Stimulated activated CD4-positive, alpha-beta T cell treated with anti-CD3 and anti-CD28 coated beads, Interleukin-15, amount 100 ng/mL, for 48 hours (primary cell): ENCODE measurements around the gene CD8B2.
A peak's percentile ranks its signal among the peaks of the same experiment; 100 is the strongest.
"Not testable (repeated sequence)": the region's sequence is repeated elsewhere in the genome, so short reads cannot be mapped to it uniquely, and the experiment has no call there.

Experiments
- DNase-seq, 2 donors: peaks; one replicate each; pipeline ENCODE4 v3.0.0-alpha.2; 2020; ENCODE audit warnings: low read depth in 2 of 2

The CD8B2 gene

DNA sequence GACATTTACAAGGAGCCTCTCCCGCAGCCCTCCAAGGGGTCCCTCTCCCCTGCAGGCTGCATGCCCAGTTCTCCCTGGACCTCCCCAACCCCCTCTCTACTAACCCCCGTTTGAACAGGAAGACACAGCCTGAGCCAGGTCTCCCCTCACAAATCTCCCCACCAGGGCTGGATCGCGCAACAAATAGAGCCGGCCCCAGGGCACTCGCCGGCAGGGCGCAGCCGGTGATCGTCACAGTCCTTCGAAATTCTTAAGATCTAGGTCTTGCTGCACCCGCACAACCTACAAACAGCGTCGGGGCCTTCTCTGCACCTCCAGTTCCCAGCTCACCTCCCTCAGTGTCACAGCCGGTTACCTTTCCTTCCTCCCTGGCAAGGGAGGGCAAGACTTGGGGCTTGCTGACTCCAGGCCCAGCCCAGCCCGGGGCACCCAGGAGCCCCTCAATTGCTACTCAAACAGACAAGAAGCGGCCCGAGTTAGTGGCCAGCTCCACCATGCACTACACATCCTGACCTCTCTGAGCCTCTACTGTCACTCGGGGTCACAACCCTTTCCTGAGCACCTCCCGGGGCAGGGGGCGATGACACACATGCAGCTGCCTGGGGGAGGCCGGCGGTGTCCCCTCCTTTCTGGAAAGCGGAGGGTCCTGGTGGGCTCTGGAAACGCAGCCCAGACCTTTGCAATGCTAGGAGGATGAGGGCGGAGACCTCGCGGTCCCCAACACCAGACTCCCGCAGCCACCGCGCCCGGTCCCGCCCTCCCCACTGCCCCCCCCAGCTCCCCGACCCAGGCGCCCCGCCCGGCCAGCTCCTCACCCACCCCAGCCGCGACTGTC lies at the start of gene CD8B2:
TSS of gene CD8B2 (plus strand) at position 814 of the 835 bp plus-strand sequence. CDS start 63 bp downstream, outside the sequence.
- not testable (repeated sequence) for DNase-seq

DNA sequence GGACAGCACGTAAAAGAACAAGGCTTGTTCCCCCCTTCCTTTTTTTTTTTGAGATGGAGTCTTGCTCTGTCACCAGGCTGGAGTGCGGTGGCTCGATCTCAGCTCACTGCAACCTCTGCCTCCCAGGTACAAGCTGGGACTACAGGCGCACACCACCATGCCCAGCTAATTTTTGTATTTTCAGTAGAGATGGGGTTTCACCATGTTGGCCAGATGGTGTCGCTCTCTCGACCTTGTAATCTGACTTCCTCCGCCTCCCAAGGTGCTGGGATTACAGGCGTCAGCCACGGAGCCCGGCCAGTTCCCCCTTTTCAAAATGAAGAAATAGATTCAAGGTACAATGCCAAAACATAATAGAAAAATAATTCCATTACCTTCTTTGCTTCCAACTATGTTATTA lies 25.3 kb upstream of the CD8B2 start:
- peak in 1 of 2 donors; percentile 4 for DNase-seq

DNA sequence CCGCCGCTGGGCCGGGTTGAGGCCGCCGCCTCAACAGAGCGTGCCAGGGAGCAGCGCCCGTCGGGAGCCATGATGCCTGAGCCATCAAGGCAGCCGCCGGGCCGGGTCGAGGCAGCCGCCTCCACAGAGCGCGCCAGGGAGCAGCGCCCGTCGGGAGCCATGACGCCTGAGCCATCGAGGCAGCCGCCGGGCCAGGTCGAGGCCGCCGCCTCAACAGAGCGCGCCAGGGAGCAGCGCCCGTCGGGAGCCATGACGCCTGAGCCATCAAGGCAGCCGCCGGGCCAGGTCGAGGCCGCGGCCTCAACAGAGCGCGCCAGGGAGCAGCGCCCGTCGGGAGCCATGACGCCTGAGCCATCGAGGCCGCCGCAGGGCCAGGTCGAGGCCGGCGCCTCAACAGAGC lies 19.6 kb upstream of the CD8B2 start:
- DNase-seq, result not testable (repeated sequence)

DNA sequence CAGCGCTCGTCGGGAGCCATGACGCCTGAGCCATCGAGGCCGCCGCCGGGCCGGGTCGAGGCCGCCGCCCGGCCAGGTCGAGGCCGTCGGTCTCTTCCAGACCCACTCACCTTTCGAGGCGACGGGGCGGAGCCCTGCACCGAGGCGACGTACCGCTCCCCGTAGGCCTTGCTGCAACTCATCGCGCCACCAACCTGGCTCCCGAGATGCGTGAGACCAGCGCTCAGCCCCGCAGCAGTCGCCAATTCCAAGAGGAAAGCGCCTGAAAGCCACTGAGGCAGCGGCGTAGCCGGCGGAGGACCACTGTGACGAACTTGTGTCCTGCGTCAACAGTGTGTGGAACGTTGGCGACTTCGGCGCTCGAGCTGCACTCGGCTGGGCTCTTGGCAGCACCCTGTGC lies 19.1 kb upstream of the CD8B2 start, which contains the start of gene RGPD3:
TSS of gene RGPD3 (minus strand) at position 307 of the 400 bp plus-strand sequence. CDS start at position 182, 125 bp downstream.
- DNase-seq, result not testable (repeated sequence)

DNA sequence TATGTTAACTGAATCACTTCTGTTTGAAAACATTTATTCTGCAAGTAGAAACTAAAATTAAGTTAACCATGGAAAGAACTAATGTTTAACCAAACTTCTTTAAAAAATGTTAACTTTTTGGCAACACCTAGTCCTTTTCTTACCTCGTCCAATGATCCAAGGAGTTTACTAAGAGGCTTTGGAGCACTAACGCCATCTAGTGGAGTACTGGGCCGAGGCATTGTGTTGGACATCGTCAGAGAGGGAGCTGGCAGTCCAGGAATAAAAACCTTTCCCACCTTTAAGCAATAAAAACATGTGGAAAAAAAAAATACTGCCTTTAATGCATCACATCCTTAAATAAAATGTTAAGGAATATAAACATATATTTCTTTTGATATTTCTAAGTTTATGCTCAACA lies 16.5 kb upstream of the CD8B2 start:
- peak; percentile 12 to 38 for DNase-seq

DNA sequence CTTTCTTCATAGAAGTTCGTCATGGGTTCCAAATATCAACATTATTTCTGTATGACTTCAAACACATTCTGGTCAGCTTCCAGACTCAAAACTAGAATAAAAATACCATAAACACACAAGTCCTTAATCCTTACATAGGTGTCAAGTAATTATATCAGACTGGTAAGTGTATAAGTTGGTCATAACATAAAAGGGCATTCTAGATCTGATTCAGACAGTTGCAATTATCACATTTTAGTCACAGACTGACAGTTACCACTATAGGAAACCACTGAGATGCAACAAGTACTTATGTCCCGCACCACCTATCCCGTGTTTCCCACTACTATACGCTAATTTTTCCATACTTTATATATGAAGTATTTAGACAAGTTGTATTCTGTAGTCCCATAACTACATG lies 9.5 kb upstream of the CD8B2 start:
- DNase-seq, result not testable (repeated sequence)

DNA sequence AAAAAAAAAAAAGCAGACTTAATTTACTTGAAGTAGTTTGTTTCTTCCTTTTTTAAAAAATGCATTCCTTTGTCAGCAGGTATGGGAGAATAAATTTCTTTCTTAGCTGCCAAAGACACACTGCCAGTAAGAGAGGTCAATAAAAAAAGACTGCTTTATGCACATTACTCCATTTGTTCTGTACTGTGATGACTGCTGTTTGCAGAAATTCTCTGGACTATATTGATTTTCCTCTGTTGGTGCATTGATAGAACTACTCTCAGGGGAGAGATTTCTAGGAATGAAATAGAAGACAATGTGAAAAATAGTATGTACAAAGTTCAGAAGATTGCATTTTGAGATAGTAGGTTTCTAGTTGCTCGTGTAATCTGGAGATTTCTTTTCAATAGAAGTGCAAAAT lies 7.6 kb upstream of the CD8B2 start:
- DNase-seq, result not testable (repeated sequence)

DNA sequence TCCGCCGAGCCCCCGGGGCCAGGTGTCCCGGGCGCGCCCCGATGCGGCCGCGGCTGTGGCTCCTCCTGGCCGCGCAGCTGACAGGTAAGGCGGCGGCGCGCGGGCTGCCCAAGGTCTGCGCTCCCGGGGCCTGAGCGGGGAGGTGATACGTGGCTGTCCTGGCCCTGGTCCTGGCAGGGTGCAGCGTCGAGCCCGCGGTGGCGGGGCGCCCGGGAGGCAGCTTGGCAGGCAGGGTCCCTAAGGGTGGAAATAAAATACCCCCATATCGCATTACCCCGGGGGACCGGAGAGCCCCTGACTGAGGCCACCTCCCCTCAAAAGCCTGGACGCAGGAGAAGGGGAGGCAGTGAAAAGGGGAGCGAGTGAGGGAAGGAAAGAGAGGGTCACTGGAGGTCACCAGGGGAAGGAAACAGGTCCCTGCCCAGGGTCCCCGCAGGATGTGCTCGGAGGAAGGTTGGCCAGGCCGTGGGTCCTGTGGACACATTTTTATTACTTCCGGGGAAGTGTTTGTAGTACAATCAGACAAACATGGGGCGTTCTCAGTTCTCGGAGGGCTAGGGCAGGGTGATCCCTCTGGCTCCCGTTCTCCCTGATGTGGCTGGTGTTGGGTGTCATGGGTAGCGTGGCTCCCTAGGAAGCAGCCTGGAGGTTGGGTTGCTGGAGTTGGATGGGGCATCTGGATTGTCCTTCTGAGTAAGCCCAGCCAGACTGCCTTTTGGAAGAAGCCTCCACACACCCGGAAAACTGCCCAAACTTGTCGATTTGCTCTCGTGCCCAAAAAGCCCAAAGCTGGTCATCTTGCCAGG lies 425 bp downstream of the CD8B2 start:
- not testable (repeated sequence) for DNase-seq

DNA sequence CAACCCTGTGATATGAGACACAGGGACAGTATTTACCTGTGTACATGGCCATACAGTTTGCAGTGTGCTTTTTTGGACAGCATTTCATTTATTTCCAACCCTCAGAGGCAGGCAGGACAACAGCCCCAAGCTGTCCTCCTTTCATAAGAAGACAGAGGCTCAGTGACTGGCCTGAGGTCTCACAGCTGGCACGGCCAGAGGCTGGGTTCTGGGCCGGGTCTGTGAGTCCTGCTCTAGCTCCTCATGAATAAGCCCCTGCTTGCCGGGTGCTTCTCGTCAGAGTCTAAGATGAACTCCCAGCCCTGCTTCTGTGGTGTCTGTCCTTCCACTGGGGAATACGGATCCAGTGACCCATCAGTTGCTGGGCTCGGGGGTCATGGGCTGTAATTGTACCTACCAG lies 2.5 kb downstream of the CD8B2 start:
- not testable (repeated sequence) for DNase-seq

DNA sequence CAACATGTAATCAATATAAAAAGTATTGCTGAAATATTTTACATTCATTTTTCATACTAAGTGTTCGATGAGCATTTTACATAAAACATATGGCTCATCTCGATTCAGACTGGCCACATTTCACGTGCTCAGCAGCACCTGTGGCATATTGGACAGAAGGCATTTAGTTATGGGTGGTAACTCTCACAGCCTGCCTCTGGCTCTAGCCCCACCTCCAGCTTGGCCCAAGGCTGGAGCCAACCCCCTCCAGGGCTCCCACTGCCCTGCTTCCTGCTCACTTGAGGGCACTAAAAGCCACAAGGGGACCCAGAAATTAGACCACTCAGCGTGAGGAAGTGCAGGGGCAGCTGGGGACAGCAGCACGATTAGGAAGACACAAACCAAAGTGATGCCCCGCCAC lies 5.2 kb downstream of the CD8B2 start:
- DNase-seq, result not testable (repeated sequence)

DNA sequence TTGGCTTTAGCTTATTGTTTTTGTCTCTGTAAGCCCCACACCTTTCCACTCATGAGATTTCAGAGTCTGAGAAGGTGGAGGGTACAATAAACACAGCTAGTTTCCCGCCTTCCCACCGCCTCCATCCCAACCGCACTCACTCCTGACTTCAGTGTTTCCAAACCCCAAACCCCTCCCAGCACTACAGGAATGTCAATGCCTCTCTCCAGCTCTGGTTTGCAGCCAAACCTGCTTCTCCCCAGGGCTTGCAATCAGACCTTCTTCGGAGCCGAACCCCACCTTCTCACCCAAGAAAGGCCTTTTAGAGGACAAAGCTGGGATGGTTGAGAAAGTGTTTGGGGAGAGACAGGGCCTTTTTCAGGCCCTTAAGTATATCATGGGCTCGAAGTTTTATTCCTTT lies 5.7 kb downstream of the CD8B2 start:
- not testable (repeated sequence) for DNase-seq

DNA sequence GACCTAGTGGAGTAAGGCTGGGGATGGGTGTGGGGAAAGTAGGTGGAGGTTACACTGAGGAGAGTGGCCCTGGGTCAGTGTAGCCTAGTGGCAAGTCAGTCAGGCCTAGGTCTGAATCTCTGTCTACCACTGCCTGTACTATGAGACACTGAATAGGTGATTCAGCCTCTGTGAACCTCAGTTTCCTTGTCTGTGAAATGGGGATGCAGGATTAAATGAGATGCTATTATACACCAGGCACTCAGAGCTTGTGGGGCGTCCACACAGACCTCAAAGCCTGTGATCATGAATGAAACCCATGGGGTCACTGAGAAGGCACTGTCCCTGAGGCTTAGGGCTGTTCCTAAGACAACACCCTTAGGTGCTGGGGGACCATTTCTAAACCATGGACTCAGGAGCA lies 11.4 kb downstream of the CD8B2 start:
- not testable (repeated sequence) for DNase-seq

DNA sequence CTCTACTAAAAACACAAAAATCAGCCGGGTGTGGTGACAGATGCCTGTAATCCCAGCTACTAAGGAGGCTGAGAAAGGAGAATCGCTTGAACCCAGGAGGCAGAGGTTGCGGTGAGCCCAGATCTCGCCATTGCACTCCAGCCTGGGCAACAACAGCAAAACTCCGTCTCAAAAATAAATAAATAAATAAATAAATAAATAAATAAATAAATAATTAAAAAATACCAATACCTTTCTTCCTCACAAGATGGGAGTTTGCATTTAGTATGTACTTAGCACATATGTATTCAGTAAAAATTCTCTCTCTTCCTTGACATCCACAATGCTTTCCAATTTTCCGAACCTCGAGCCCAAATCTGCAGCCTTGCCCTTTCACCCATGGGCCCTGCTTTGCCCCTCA lies 13.2 kb downstream of the CD8B2 start:
- DNase-seq, result not testable (repeated sequence)

DNA sequence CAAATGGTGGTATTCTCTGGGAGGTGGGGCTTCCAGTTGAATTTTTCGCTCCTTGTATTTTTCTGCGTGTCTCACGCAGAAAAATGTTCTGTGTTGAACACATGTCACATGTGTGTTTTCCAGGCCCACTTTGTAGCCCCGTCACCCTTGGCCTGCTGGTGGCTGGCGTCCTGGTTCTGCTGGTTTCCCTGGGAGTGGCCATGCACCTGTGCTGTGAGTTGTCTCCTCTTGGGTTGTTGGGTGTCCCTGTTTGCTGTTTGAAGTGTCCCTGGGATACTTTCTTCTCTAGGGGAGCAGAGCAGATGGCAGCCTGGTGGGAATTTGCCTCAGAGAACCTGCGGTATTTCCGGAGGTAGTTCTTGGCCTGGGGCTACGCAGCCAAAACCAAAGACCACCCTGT lies 15.2 kb downstream of the CD8B2 start:
- DNase-seq, result not testable (repeated sequence)

DNA sequence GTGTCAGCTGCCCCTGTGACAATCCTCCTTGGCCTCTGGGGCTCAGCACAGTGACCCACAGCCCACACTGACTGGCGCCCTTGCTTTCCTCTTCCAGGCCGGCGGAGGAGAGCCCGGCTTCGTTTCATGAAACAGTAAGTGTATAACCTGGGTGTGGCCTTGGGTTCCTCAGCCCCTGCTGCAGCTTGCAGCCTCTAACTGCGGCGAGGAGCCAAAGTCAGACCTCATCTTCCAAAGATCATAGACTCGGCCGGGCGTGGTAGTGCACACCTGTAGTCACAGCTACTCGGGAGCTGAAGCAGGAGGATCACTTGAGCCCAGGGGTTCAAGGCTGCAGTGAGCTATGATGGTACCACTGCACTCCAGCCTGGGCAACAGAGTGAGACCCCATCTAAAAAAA lies 17.0 kb downstream of the CD8B2 start:
- not testable (repeated sequence) for DNase-seq

DNA sequence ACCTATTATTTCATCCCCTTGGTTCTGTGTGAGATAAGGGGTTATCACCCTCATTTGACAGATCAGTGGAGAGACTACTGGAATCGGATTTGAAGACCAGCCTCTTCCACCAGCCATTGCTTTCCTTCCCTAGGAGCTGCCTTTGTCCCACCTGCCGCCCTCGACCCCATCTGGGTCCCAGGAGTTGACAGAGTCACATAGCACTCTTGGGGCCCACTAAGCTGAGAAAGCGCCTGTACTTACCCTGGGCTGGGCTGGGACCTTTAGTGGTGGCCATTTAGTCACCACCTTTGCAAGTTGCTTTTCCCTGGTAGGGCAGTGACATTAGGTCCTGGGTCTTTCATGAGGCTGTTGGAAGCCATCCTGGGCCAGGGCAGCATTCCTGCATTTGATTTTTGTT lies 17.6 kb downstream of the CD8B2 start:
- not testable (repeated sequence) for DNase-seq

DNA sequence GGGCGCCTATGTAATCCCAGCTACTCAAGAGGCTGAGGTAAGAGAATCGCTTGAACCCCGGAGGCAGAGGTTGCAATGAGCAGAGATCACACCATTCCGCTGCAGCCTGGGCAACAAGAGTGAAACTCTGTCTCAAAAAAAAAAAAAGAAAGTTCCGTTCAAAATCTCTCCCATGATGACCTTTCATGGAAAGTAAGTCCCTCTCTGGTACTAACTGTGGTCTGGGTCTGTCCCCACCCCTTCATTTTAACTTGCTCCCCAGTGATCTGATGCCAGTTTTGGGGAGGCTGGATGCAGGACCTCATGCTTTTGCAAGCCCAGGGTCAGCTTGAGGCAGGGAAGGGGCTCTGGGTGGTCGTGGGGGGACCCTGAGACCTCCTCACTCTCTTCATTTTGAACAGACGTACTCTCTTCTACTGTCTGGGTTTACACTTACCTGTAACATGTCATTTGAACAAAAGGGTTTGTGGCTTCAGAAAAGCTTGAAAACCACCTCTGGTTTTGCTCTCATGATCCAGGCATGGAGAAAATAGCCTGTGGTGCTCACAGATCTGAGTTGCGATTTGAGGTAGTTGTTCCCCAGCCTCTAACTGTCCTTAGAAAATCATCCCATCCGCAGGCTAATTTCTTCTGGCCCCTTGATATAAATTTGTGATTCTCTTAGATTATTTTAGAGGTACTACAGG lies 19.0 kb downstream of the CD8B2 start:
- not testable (repeated sequence) for DNase-seq

DNA sequence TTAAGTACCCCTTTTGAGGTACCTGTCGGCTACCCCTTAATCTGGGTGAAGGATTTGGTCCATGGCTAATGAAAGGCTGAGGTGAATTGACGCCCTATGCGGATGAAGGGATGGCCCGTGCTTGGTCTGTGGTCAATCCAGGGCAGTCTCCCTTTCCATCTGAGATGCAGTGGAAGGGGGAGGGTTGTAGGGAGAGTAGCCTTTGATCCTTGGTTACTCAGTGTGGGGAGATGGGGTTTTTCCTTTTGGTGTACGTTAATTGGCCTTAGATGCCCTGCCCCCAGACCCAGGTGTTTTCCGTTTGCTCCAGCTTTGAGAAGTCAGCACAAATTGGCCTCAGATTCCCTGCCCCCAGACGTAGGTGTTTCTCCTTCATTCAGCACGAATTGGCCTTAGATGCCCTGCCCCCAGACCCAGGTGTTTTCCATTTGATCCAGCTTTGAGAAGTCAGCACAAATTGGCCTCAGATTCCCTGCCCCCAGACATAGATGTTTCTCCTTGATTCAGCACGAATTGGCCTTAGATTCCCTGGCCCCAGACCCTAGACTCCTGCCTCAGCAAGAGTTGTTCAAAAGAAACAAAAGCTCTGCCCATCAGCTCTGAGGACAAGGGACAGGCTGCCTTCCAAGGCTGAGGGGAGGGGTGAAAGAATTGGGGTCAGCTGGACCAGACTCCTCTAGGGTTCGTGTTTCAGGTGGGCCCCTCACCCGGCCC lies 21.7 kb downstream of the CD8B2 start:
- not testable (repeated sequence) for DNase-seq

DNA sequence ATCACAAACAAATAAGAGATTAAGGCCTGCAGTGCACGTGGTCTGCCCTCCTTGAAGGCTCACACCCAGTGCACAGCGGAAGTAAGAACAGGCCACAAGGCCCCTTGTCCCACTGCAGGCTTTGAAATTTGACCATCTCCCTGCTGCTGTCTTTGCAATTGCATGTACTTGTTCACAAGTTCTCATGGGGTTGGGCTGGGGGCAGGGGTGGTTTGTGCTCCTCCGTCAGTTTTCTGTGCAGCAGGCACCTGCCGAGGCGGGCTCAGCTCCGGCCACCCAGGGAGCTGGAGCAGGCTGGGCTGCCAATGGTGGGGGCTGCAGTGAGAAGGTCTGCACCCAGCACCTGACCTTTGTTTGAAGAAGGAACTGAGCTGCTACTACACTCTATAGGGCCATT lies 22.2 kb downstream of the CD8B2 start:
- not testable (repeated sequence) for DNase-seq

DNA sequence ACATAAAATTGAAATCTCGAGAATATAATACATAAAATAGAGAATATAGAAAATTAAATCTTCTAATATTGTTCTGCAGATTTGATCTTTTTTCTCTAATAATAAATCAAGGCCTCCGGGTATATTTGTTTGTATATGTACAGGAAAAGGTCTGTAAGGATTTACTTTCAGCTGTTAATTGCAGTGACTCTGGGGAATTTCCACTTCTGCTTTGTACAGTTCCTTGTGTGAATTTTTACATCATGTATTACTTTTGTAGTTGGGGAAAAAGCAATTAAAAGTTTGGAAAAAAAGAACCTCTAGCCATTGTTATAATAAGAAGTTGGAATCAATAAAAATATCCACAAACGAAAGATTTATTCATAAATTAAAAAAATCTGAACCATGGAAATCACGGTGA lies 23.6 kb downstream of the CD8B2 start:
- DNase-seq, result not testable (repeated sequence)

DNA sequence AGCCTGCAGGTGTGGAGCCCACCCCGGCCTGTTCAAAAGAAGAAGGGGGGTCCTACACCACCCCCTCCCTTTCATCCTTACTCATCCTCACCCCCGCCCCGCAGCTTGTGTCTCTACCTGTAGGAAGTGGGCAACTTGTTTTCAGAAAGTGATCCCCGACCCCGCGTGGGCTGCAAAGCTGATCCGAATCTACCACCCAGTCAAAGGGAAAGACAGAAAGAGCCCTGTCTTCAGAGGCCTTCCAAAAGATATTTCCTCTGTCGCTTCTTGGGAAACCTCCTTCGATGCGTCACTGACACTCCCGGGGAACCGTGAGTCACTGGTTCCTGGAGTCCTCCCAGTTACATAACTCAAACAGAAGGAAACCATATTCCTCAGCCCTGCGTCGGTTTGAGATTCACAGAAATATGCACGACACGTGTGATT lies 24.3 kb downstream of the CD8B2 start:
- peak in 1 of 2 donors; percentile 18 for DNase-seq
